PC-3 (cell line): ENCODE results near the gene EXOC1.

ENCODE experiments used
- CTCF ChIP-seq: fragments of 300-600 bp; sonication (generic); conservative IDR thresholded peaks from 2 replicates; pipeline ENCODE4 v1.5.1; 2017; ENCODE audit warnings: antibody characterized with exemption, low read depth, mild to moderate bottlenecking, low read length
- EZH2 ChIP-seq: fragments of 300-600 bp; sonication (generic); IDR thresholded peaks from one replicate; pipeline ENCODE4 v1.6.1; 2017; ENCODE audit warnings: antibody characterized with exemption, mild to moderate bottlenecking, low read length; ENCODE audit not compliant: unreplicated experiment
- EZH2phosphoT487 ChIP-seq: fragments of 300-600 bp; sonication (generic); IDR thresholded peaks from 2 replicates; pipeline ENCODE4 v1.6.1; 2018; ENCODE audit warnings: mild to moderate bottlenecking, antibody characterized with exemption, low read length, borderline replicate concordance

- no peak for TF ChIP-seq EZH2phosphoT487
- TF ChIP-seq CTCF: no peak
- no peak for TF ChIP-seq EZH2
Measured at GRCh38 chr4:55906989-55907388, 53.5 kb downstream of the EXOC1 start.
